Measurements from ENCODE around the gene HOXB2. TPM values are rescaled to one million over a fixed set of nuclear protein-coding genes. Genes with fewer than 3 reads are reported as not detected.

The HOXB2 gene
- total and polyA plus RNA-seq, 2 of the 8 experiments (the other 6 are each of a cell fraction or from before 2014, with no cell fraction given): not detected

- peak; percentile 85 for TF ChIP-seq RNF2 (IDR thresholded peaks at IDR 0.05; ENCODE audit: borderline replicate concordance, low read depth, low read length, missing control alignments, poor library complexity, severe bottlenecking)
- no peak for TF ChIP-seq POLR2AphosphoS5 (IDR thresholded peaks at IDR 0.05; ENCODE audit: low read depth, low read length)
- no peak for TF ChIP-seq GTF2F1 (IDR thresholded peaks at IDR 0.05; ENCODE audit: borderline replicate concordance, low read depth, low read length)
- TF ChIP-seq SP1 (IDR thresholded peaks at IDR 0.05; ENCODE audit: low read depth, low read length): no peak
- no peak for TF ChIP-seq GABPA (IDR thresholded peaks at IDR 0.05; ENCODE audit: borderline replicate concordance, insufficient read depth, low read length)
- TF ChIP-seq TCF12 (IDR thresholded peaks at IDR 0.05; ENCODE audit: low read depth, low read length): no peak
- TF ChIP-seq USF2 (IDR thresholded peaks at IDR 0.05; ENCODE audit: low read length): no peak
- TF ChIP-seq TAF1 (IDR thresholded peaks at IDR 0.05; ENCODE audit: low read depth, low read length): no peak
- 0 out of 2 replicates have a peak, but pooled peaks have one; percentile 18 for TF ChIP-seq CBX8 (IDR thresholded peaks at IDR 0.05; ENCODE audit: borderline replicate concordance, low read depth, low read length)
- peak; percentile 49; the same call in 1 of the 2 replicates for TF ChIP-seq SUZ12 (IDR thresholded peaks at IDR 0.05; ENCODE audit: low read length)
- no peak for TF ChIP-seq FOSL1 (IDR thresholded peaks at IDR 0.05; ENCODE audit: insufficient read depth, low read depth, low read length)
- no peak for TF ChIP-seq CHD1 (IDR thresholded peaks at IDR 0.05; ENCODE audit: low read depth, low read length)
- TF ChIP-seq RFX5 (IDR thresholded peaks at IDR 0.05; ENCODE audit: borderline replicate concordance, low read depth, low read length): no peak
- no peak for TF ChIP-seq BCL11A (IDR thresholded peaks at IDR 0.05; ENCODE audit: low read depth in 2 of 2, low read length in 2 of 2)
- TF ChIP-seq NRF1 (IDR thresholded peaks at IDR 0.05; ENCODE audit: low read depth, low read length): no peak
- no peak for TF ChIP-seq RXRA (IDR thresholded peaks at IDR 0.05; ENCODE audit: insufficient read depth, low read depth, low read length)
- no peak for TF ChIP-seq SAP30 (IDR thresholded peaks at IDR 0.05; ENCODE audit: insufficient read depth, insufficient replicate concordance, low read length)
- TF ChIP-seq TEAD4 (IDR thresholded peaks at IDR 0.05; ENCODE audit: low read depth, low read length): no peak
- TF ChIP-seq TAF7 (optimal IDR thresholded peaks at IDR 0.05; ENCODE audit: borderline replicate concordance, low read depth, low read length): no peak
- no peak for TF ChIP-seq SIX5 (IDR thresholded peaks at IDR 0.05; ENCODE audit: low read depth, low read length)
- TF ChIP-seq HDAC2 (IDR thresholded peaks at IDR 0.05; ENCODE audit: borderline replicate concordance in 1 of 2, low read depth in 2 of 2, low read length in 2 of 2): no peak
- no peak for TF ChIP-seq EZH2 (IDR thresholded peaks at IDR 0.05; ENCODE audit: low read depth, low read length, severe bottlenecking)
Observed at GRCh38 chr17:48555258-48556228, 10.6 kb upstream of the HOXB2 start (continued).
